ENCODE data around the gene FRMPD2. TPM values are rescaled to one million over a fixed set of nuclear protein-coding genes. Genes with fewer than 3 reads are reported as not detected.
"Not testable (repeated sequence)": the region's sequence is repeated elsewhere in the genome, so short reads cannot be mapped to it uniquely, and the experiment has no call there.

The FRMPD2 gene
- total RNA-seq, 5 donors from 2014 or later (not counting 1 experiment from before 2014, with no cell fraction given) = 0.43 TPM; not detected in 4

DNA sequence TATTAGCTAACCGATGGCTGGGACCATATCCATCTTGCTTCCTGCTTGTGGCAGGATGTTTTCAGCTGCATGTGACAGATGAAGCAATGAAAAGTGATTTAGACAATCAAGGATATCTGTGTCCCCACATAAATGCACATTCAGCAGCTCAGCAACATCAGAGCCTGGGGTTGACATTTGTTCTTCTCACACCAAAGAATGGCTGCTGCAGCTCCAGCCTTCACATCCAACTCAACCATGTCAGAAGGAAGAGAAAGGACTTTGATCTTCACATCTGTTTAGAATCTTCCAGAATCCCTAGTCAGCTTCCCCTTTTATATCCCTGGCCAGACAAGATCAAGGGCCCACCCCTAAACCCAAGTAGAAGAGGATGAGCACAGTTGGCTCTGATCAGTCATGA lies 11.9 kb upstream of the FRMPD2 start:
- Histone ChIP-seq H3K4me1 (ENCODE audit: control insufficient read depth in 1 of 2, extremely low read depth in 1 of 2, insufficient read depth in 2 of 2, low read length in 2 of 2) (no peaks in the 10 kb centered on the region), H3K9me3 (no peaks in the 10 kb centered on the region), H3K27ac (ENCODE audit: low read length) (no peak overlapping the region), H3K36me3 (ENCODE audit: control insufficient read depth in 2 of 2, extremely low read depth in 1 of 2, insufficient read depth in 1 of 2, low read length in 1 of 2) (no peaks in the 10 kb centered on the region), H3K27me3 (replicated peaks in 1 of 2; ENCODE audit: control insufficient read depth in 2 of 2, extremely low read depth in 1 of 2, insufficient read depth in 2 of 2, low read length in 1 of 2) (peaks cover 0 to 10% of the 10 kb centered on the region in 2 experiments), H3K4me3 (ENCODE audit: control insufficient read depth in 1 of 2, extremely low read depth in 1 of 2, low read length in 1 of 2) (no peak overlapping the region)
- Mint-ChIP-seq H3K36me3 (no peaks in the 10 kb centered on the region), H3K27me3 (peaks cover 13 to 30% of the 10 kb centered on the region in 2 donors), H3K27ac (no peak overlapping the region), H3K4me3 (no peak overlapping the region), H3K9me3 (peaks cover 4 to 11% (median 6%) of the 10 kb centered on the region in 3 donors), H3K4me1 (peaks cover 7 to 16% (median 8%) of the 10 kb centered on the region in 3 donors)
- ChIA-PET POLR2A (no interaction called here), CTCF (no interaction called here)
- no CpG with 5 or more reads among the region's 1 CpG for WGBS (ENCODE audit: insufficient coverage)
- DNase-seq = no peak
- no peak for ATAC-seq (replicated peaks in 1 of 4)

DNA sequence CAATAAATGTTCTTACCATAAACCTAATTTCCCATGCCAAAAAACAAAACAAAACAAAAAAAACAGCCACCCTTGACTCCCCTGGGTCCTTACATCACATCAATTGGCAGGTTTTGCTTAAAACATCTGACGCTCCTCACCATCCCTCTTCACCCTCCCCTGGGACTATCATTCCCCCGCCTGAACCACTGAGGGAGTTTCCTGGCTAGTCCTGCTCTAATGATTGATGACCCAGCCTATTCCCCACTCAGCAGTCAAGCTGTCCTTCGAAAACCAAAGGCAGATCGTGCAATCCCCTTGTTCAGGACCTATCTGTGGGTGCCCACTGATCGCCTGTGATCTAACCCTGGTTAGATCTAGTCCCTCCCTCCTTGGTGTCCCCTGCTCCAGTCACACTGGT lies 11.2 kb upstream of the FRMPD2 start:
- Histone ChIP-seq H3K4me3 (ENCODE audit: control insufficient read depth in 1 of 2, extremely low read depth in 1 of 2, low read length in 1 of 2) (no peak overlapping the region), H3K27ac (ENCODE audit: low read length) (no peak overlapping the region), H3K27me3 (replicated peaks in 1 of 2; ENCODE audit: control insufficient read depth in 2 of 2, extremely low read depth in 1 of 2, insufficient read depth in 2 of 2, low read length in 1 of 2) (peaks cover 0 to 9% of the 10 kb centered on the region in 2 experiments), H3K4me1 (ENCODE audit: control insufficient read depth in 1 of 2, extremely low read depth in 1 of 2, insufficient read depth in 2 of 2, low read length in 2 of 2) (no peaks in the 10 kb centered on the region), H3K9me3 (no peaks in the 10 kb centered on the region), H3K36me3 (ENCODE audit: control insufficient read depth in 2 of 2, extremely low read depth in 1 of 2, insufficient read depth in 1 of 2, low read length in 1 of 2) (no peaks in the 10 kb centered on the region)
- H3K36me3 Mint-ChIP-seq = no peaks in the 10 kb centered on the region
- H3K9me3 Mint-ChIP-seq = peaks cover 9 to 11% (median 11%) of the 10 kb centered on the region in 3 donors
- DNase-seq (no peak), ATAC-seq (replicated peaks in 1 of 4) (no peak)
- 91% methylated on average over 5 of the region's 5 CpGs for WGBS (ENCODE audit: insufficient coverage)
- POLR2A ChIA-PET = no interaction called here
- peaks cover 17 to 35% of the 10 kb centered on the region in 2 donors for H3K27me3 Mint-ChIP-seq
- CTCF ChIA-PET = no interaction called here
- H3K4me3 Mint-ChIP-seq = no peak overlapping the region
- H3K27ac Mint-ChIP-seq = no peak overlapping the region
- peaks cover 7 to 16% (median 8%) of the 10 kb centered on the region in 3 donors for H3K4me1 Mint-ChIP-seq

DNA sequence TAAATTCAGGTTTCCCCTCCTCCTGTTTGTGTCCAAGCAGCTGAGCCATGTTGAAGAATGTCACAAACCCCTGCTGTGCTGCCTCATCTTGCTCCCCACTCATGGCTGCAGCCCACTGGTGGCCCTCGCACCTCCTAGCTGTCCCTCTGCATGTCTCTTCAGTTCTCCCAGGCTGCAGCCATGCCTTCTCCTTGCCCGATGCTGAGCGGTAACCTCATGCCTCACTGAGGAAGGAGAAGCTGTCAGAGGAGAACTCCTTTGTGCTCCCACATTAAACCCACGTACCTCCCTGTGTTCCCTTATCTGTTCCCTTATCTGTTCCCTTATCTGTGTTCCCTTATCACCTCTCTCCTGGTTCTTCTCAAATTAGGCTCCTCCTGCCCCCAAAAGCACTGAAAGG lies 10.3 kb upstream of the FRMPD2 start:
- H3K27me3 Mint-ChIP-seq = peaks cover 17 to 35% of the 10 kb centered on the region in 2 donors
- peaks cover 4 to 11% (median 8%) of the 10 kb centered on the region in 3 donors for H3K4me1 Mint-ChIP-seq
- no peak overlapping the region for H3K27ac ChIP-seq (ENCODE audit: low read length)
- H3K9me3 ChIP-seq = no peaks in the 10 kb centered on the region
- 70% methylated on average over 4 of the region's 4 CpGs for WGBS (ENCODE audit: insufficient coverage)
- H3K36me3 Mint-ChIP-seq = no peaks in the 10 kb centered on the region
- H3K4me3 ChIP-seq (ENCODE audit: control insufficient read depth in 1 of 2, extremely low read depth in 1 of 2, low read length in 1 of 2) = no peak overlapping the region
- H3K4me1 ChIP-seq (ENCODE audit: control insufficient read depth in 1 of 2, extremely low read depth in 1 of 2, insufficient read depth in 2 of 2, low read length in 2 of 2) = no peaks in the 10 kb centered on the region
- ChIA-PET POLR2A (no interaction called here), CTCF (no interaction called here)
- ATAC-seq (replicated peaks in 1 of 4) (no peak), DNase-seq (no peak)
- H3K27ac Mint-ChIP-seq = no peak overlapping the region
- peaks cover 9 to 11% (median 11%) of the 10 kb centered on the region in 3 donors for H3K9me3 Mint-ChIP-seq
- H3K27me3 ChIP-seq (replicated peaks in 1 of 2; ENCODE audit: control insufficient read depth in 2 of 2, extremely low read depth in 1 of 2, insufficient read depth in 2 of 2, low read length in 1 of 2) = peaks cover 0 to 8% of the 10 kb centered on the region in 2 experiments
- H3K36me3 ChIP-seq (ENCODE audit: control insufficient read depth in 2 of 2, extremely low read depth in 1 of 2, insufficient read depth in 1 of 2, low read length in 1 of 2) = no peaks in the 10 kb centered on the region
- H3K4me3 Mint-ChIP-seq = no peak overlapping the region

DNA sequence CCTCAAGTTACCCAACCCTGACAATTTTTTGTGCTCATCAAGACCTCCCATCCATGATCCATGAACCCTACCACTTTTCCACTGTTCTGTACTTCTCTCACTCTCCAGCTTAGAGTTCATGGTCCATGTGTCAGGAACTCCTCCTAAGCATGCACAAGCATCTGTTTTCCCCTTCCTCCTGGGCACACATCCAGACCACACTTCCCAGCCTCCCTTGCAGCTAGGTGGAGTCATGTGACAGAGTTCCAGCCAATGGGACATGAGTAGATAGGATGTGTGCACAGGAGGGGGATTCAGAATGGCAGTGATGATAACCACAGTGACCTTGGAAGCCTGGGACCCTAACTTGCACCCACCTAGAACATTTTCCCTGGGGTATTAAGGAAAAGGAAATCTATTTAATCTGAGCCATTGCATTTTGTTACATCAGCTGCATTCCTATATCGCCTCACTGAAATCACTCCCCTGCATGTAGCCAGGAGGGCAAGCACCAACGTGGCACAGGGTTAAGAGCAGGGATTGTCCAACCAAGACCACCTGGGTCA lies 9.6 kb upstream of the FRMPD2 start:
- Mint-ChIP-seq H3K27me3 (peaks cover 17 to 41% of the 10 kb centered on the region in 2 donors), H3K27ac (no peak overlapping the region), H3K4me1 (peaks cover 0 to 6% (median 4%) of the 10 kb centered on the region in 3 donors), H3K36me3 (no peaks in the 10 kb centered on the region), H3K9me3 (peaks cover 9 to 11% (median 11%) of the 10 kb centered on the region in 3 donors), H3K4me3 (no peak overlapping the region)
- H3K4me1 ChIP-seq (ENCODE audit: control insufficient read depth in 1 of 2, extremely low read depth in 1 of 2, insufficient read depth in 2 of 2, low read length in 2 of 2) = no peaks in the 10 kb centered on the region
- no peak overlapping the region for H3K27ac ChIP-seq (ENCODE audit: low read length)
- peaks cover 0 to 8% of the 10 kb centered on the region in 2 experiments for H3K27me3 ChIP-seq (replicated peaks in 1 of 2; ENCODE audit: control insufficient read depth in 2 of 2, extremely low read depth in 1 of 2, insufficient read depth in 2 of 2, low read length in 1 of 2)
- ATAC-seq (replicated peaks in 1 of 4) = no peak
- no peaks in the 10 kb centered on the region for H3K9me3 ChIP-seq
- H3K4me3 ChIP-seq (ENCODE audit: control insufficient read depth in 1 of 2, extremely low read depth in 1 of 2, low read length in 1 of 2) = no peak overlapping the region
- no peaks in the 10 kb centered on the region for H3K36me3 ChIP-seq (ENCODE audit: control insufficient read depth in 2 of 2, extremely low read depth in 1 of 2, insufficient read depth in 1 of 2, low read length in 1 of 2)
- 70% methylated on average over 2 of the region's 2 CpGs for WGBS (ENCODE audit: insufficient coverage)
- DNase-seq = no peak
- ChIA-PET POLR2A (no interaction called here), CTCF (no interaction called here)

GRCh38 chr10:48282829-48283228 lies 8.3 kb upstream of the FRMPD2 start:
- Histone ChIP-seq H3K4me1 (ENCODE audit: control insufficient read depth in 1 of 2, extremely low read depth in 1 of 2, insufficient read depth in 2 of 2, low read length in 2 of 2) (no peaks in the 10 kb centered on the region), H3K4me3 (ENCODE audit: control insufficient read depth in 1 of 2, extremely low read depth in 1 of 2, low read length in 1 of 2) (no peak overlapping the region), H3K27me3 (replicated peaks in 1 of 2; ENCODE audit: control insufficient read depth in 2 of 2, extremely low read depth in 1 of 2, insufficient read depth in 2 of 2, low read length in 1 of 2) (peaks cover 0 to 8% of the 10 kb centered on the region in 2 experiments), H3K36me3 (ENCODE audit: control insufficient read depth in 2 of 2, extremely low read depth in 1 of 2, insufficient read depth in 1 of 2, low read length in 1 of 2) (no peaks in the 10 kb centered on the region), H3K27ac (ENCODE audit: low read length) (no peak overlapping the region), H3K9me3 (no peaks in the 10 kb centered on the region)
- peaks cover 9 to 12% (median 11%) of the 10 kb centered on the region in 3 donors for H3K9me3 Mint-ChIP-seq
- no peak overlapping the region for H3K27ac Mint-ChIP-seq
- no peak for DNase-seq
- H3K27me3 Mint-ChIP-seq = peaks cover 18 to 43% of the 10 kb centered on the region in 2 donors
- ChIA-PET CTCF (no interaction called here), POLR2A (no interaction called here)
- no peak for ATAC-seq (replicated peaks in 1 of 4)
- H3K36me3 Mint-ChIP-seq = no peaks in the 10 kb centered on the region
- H3K4me1 Mint-ChIP-seq = no peaks in the 10 kb centered on the region
- H3K4me3 Mint-ChIP-seq = no peak overlapping the region

DNA sequence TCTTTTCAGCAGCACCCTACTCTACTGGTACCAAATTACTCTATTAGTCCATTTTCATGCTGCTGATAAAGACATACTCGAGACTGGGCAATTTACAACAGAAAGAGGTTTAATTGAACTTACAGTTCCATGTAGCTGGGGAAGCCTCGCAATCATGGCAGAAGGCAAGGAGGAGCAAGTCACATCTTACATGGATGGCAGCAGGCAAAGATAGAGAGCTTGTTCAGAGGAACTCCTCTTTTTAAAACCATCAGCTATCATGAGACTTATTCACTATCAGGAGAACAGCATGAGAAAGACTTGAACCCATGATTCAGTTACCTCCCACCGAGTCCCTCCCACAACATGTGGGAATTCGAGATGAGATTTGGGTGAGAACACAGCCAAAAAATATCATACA lies 7.2 kb upstream of the FRMPD2 start:
- H3K36me3 Mint-ChIP-seq; H3K4me1 ChIP-seq (ENCODE audit: control insufficient read depth in 1 of 2, extremely low read depth in 1 of 2, insufficient read depth in 2 of 2, low read length in 2 of 2); ATAC-seq (replicated peaks in 1 of 4); H3K4me3 Mint-ChIP-seq; CTCF ChIA-PET; DNase-seq; H3K27ac Mint-ChIP-seq; H3K4me1 Mint-ChIP-seq; H3K4me3 ChIP-seq (ENCODE audit: control insufficient read depth in 1 of 2, extremely low read depth in 1 of 2, low read length in 1 of 2); H3K9me3 ChIP-seq; H3K27ac ChIP-seq (ENCODE audit: low read length); H3K27me3 ChIP-seq (replicated peaks in 1 of 2; ENCODE audit: control insufficient read depth in 2 of 2, extremely low read depth in 1 of 2, insufficient read depth in 2 of 2, low read length in 1 of 2); POLR2A ChIA-PET; H3K36me3 ChIP-seq (ENCODE audit: control insufficient read depth in 2 of 2, extremely low read depth in 1 of 2, insufficient read depth in 1 of 2, low read length in 1 of 2): not testable (repeated sequence)
- peaks cover 9 to 14% (median 11%) of the 10 kb centered on the region in 3 donors for H3K9me3 Mint-ChIP-seq
- WGBS (ENCODE audit: insufficient coverage) = 70% methylated on average over 2 of the region's 4 CpGs
- H3K27me3 Mint-ChIP-seq = peaks cover 21 to 45% of the 10 kb centered on the region in 2 donors
